Esophagus squamous epithelium (tissue), 5 donors: ENCODE results near the gene SLC9A6. TPM values are rescaled to one million over a fixed set of nuclear protein-coding genes. Genes with fewer than 3 reads are reported as not detected.

ENCODE experiments used
- DNase-seq: peaks from one replicate; lab custom pipeline; 2025; lab: John Stamatoyannopoulos, UW
- H3K27ac ChIP-seq, 4 donors: fragments of 200-600 bp; sonication (generic); one replicate each; pipeline ENCODE4 v1.5.1; 2016 to 2019; ENCODE audit warnings: mild to moderate bottlenecking in 1 of 4
- H3K27me3 ChIP-seq, 4 donors: fragments of 200-600 bp; sonication (generic); 1 replicate in 3 of 4; 2 replicates in 1 of 4; pipeline versions ENCODE4 v1.5.1 to v1.6.0; 2017 to 2021; ENCODE audit warnings: antibody characterized with exemption in 1 of 4
- H3K36me3 ChIP-seq, 3 donors: fragments of 200-600 bp; sonication (generic); one replicate each; pipeline ENCODE4 v1.5.1; 2016 to 2019
- H3K4me1 ChIP-seq, 3 donors: fragments of 200-600 bp; sonication (generic); one replicate each; pipeline ENCODE4 v1.5.1; 2017 to 2019
- H3K4me3 ChIP-seq, 4 donors: fragments of 200-600 bp; sonication (generic); 1 replicate in 3 of 4; 2 replicates in 1 of 4; pipeline ENCODE4 v1.5.1; 2016 to 2019; ENCODE audit warnings: mild to moderate bottlenecking in 2 of 4, moderate library complexity in 1 of 4
- H3K9me3 ChIP-seq, 3 donors: fragments of 200-600 bp; sonication (generic); one replicate each; pipeline ENCODE4 v1.5.1; 2016 to 2019
- POLR2A ChIP-seq, 4 donors: fragments of 450-650 bp; IDR thresholded peaks; one replicate each; pipeline ENCODE4 v1.6.1; 2017; ENCODE audit warnings: antibody characterized with exemption in 4 of 4, mild to moderate bottlenecking in 4 of 4, moderate library complexity in 3 of 4
- WGBS, 2 donors: methylation state at CpG; one replicate each; pipeline ENCODE4 v1.1.5; 2018; 5-methylcytosine and 5-hydroxymethylcytosine counted together
- intact Hi-C: fragments of 100-400 bp; cut with DNase I; formaldehyde crosslinking; loops from one replicate; pipeline ENCODE4 v1.15.0; 2022
- total RNA-seq, 4 donors: library from RNA; depleted of rRNA; stranded (reverse); fragments of >200 nt; gene quantifications; one replicate each; pipeline ENCODE4 v1.1.0, GENCODE V29; 2016
- TF ChIP-seq, protein P1 (sequence below), 6 experiments: fragments of 450-650 bp in 4 of 6; fragments of 200-600 bp in 2 of 6; sonication (generic) in 2 of 6; IDR thresholded peaks; one replicate each; pipeline ENCODE4 v1.5.1; 2016 to 2019; ENCODE audit warnings: antibody characterized with exemption in 6 of 6, mild to moderate bottlenecking in 4 of 6, moderate library complexity in 4 of 6
- donor health status: DM: yes; HTN: yes; CAD: no.

The SLC9A6 gene
- total RNA-seq, 4 donors from 2014 or later, result 12.8 to 22.0 (median 13.1) TPM

DNA sequence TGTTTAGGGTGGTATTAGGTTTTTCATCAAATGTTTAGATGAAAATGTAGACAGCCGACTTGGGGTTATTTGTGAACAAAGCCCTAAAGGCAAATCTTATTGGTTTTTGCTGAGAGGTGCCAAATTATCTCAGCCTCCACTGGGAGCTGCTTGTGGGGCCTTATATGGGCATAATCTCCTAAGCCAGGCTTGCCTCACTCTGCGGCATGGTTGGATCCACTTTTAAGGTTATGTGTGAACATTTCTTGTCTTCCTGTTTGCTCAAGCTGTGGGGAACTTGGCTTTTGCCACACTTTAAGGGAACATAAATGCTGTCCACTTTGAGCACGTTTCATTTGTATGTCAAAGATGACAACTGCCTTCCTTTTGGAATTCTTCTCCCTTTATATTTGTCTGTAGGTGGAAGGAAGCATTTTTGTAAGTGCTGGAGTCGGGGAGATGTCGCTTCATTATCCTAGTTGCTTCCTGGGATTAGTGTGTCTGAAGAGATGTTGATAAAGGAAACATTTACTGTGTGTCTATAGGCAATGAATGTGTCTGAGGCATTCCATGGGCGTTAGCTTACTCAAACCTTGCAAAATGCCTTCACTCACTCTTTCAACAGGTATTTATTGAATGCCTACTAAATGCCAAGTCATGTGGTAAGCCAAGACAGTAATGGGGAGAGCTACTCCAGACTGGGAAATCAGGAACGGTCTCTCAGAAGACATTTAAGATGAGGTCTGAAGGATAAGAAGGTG lies 78.3 kb downstream of the SLC9A6 start:
- H3K27me3 ChIP-seq, result no peaks in the 10 kb centered on the region
- no peak for DNase-seq
- 39 to 48% methylated on average over 7 of the region's 7 CpGs for WGBS, 2 donors
- H3K4me3 ChIP-seq, result no peak overlapping the region
- TF ChIP-seq POLR2A (IDR thresholded peaks at IDR 0.05), result no peak
- TF ChIP-seq, protein P1, sequence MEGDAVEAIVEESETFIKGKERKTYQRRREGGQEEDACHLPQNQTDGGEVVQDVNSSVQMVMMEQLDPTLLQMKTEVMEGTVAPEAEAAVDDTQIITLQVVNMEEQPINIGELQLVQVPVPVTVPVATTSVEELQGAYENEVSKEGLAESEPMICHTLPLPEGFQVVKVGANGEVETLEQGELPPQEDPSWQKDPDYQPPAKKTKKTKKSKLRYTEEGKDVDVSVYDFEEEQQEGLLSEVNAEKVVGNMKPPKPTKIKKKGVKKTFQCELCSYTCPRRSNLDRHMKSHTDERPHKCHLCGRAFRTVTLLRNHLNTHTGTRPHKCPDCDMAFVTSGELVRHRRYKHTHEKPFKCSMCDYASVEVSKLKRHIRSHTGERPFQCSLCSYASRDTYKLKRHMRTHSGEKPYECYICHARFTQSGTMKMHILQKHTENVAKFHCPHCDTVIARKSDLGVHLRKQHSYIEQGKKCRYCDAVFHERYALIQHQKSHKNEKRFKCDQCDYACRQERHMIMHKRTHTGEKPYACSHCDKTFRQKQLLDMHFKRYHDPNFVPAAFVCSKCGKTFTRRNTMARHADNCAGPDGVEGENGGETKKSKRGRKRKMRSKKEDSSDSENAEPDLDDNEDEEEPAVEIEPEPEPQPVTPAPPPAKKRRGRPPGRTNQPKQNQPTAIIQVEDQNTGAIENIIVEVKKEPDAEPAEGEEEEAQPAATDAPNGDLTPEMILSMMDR (IDR thresholded peaks at IDR 0.05), result no peak
- no peaks in the 10 kb centered on the region for H3K4me1 ChIP-seq
- H3K27ac ChIP-seq, result peak overlapping the region; percentile 14 to 85 (median 76)
- intact Hi-C loops, result no loop called here
- no peaks in the 10 kb centered on the region for H3K36me3 ChIP-seq
- no peaks in the 10 kb centered on the region for H3K9me3 ChIP-seq

DNA sequence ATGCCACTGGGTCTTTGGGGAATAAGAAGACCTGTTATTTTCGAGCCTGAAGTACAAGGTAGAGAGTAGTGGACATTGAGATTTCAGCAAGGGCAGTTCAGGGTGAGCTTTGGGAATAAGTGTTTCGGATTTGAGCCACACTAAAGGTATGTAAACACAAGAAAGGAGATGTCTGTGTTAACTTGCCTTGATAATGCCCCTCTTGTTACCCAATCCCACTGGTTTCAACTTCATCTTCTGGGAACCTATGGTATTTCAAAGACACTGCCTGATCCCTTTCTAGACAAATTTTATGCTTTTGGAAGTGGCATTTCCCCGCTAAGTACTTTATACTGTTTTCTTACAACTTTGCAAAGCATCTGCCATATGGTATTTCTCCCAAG lies 79.4 kb downstream of the SLC9A6 start:
- no peak for DNase-seq
- H3K27ac ChIP-seq, result peak overlapping the region; percentile 42 to 85 (median 70)
- H3K4me3 ChIP-seq, result no peak overlapping the region
- H3K36me3 ChIP-seq, result no peaks in the 10 kb centered on the region
- H3K9me3 ChIP-seq, result no peaks in the 10 kb centered on the region
- intact Hi-C loops, result no loop called here
- H3K27me3 ChIP-seq, result no peaks in the 10 kb centered on the region
- no peaks in the 10 kb centered on the region for H3K4me1 ChIP-seq
- 56 to 74% methylated on average over 3 of the region's 3 CpGs for WGBS, 2 donors
- no peak for TF ChIP-seq POLR2A (IDR thresholded peaks at IDR 0.05)
- TF ChIP-seq, protein P1 (IDR thresholded peaks at IDR 0.05), result no peak

DNA sequence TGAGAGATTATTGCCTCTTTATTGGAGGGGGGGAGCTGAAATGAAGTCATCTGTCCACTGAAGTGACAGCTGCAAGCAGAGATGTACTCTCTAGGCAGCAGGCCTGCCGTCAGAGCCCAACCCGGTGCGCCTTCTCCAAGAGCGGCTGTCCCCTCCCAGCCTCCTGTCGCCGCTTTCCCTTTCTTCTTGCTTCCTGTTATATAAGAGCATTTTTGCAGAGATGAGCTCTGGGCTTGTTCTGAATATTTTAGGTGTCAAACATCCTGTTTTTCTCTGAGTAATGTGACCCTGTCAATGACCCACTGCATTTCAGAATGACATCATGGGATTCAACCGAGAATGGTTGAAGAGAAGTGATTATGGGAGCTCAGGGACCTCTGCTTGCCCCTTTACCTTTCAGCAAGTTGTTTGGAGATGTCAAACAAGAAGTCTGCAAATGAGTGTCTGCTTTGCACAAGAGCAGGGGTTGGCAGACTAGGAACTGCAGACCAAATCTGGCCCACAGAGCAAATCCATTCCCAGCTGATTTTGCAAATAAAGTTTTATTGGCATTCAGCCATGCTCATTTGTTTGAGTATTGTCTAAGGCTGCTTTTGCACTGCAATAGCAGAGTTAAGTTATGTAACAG lies 79.9 kb downstream of the SLC9A6 start:
- intact Hi-C loops, result no loop called here
- H3K9me3 ChIP-seq, result no peaks in the 10 kb centered on the region
- no peak for DNase-seq
- H3K27ac ChIP-seq, result peak overlapping the region; percentile 42 to 85 (median 70)
- TF ChIP-seq POLR2A (IDR thresholded peaks at IDR 0.05), result no peak
- TF ChIP-seq, protein P1 (IDR thresholded peaks at IDR 0.05), result no peak
- no peaks in the 10 kb centered on the region for H3K36me3 ChIP-seq
- no peak overlapping the region for H3K4me3 ChIP-seq
- H3K27me3 ChIP-seq, result no peaks in the 10 kb centered on the region
- 30 to 48% methylated on average over 2 to 7 of the region's 7 CpGs for WGBS, 2 donors
- H3K4me1 ChIP-seq, result no peaks in the 10 kb centered on the region

DNA sequence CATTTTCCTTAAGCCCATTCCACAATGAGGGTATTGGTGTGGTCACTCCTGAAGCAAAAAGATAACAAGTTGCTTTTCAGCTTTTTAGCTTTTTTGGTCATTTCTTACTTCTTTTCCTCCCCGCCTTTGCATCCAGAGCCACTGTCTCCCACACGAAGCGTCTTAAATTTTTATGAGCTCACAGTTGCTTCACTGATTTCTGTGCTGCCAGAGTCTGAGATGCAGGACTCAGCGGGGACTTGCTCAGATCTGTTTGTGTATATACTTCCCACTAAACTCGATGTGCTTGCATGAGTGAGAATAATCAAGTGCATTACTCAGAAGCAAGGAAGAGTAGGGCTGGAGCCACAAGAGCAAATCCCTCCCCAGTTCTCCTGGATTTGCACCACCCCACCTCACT lies 81.9 kb downstream of the SLC9A6 start:
- Histone ChIP-seq H3K27me3 (no peaks in the 10 kb centered on the region), H3K4me3 (no peak overlapping the region), H3K4me1 (no peaks in the 10 kb centered on the region), H3K36me3 (no peaks in the 10 kb centered on the region), H3K27ac (peak overlapping the region in 3 of 4 donors; percentile 25 to 77 (median 63)), H3K9me3 (no peaks in the 10 kb centered on the region)
- DNase-seq, result no peak
- no peak for TF ChIP-seq POLR2A (IDR thresholded peaks at IDR 0.05)
- TF ChIP-seq, protein P1 (IDR thresholded peaks at IDR 0.05), result no peak
- 32 to 55% methylated on average over 4 to 5 of the region's 5 CpGs for WGBS, 2 donors
- intact Hi-C loops, result no loop called here

DNA sequence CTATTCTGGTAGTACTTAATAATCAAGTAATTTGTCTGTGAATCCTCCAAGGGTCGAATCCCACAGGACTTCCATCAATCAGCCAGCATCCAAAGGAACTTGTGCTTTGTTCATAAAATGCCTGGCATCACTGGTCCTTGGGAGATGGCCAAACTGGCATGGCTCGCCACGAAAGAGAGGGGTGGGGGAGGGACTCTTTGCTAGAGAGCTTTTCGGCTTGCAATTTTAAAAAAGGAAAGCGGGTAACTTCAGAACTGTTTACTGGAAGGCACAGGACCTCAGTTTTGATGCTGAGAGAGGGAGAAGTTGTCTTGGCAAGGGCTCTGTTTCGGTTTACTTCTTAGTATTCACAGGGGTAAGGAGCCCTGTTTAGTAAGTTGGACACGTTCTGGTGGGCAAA lies 82.7 kb downstream of the SLC9A6 start:
- WGBS, 2 donors, result 47 to 53% methylated on average over 2 to 7 of the region's 7 CpGs
- no peaks in the 10 kb centered on the region for H3K9me3 ChIP-seq
- H3K4me1 ChIP-seq, result no peaks in the 10 kb centered on the region
- H3K27ac ChIP-seq, result peak overlapping the region in 3 of 4 donors; percentile 22 to 77 (median 47)
- no peak for DNase-seq
- TF ChIP-seq POLR2A (IDR thresholded peaks at IDR 0.05), result no peak
- TF ChIP-seq, protein P1 (IDR thresholded peaks at IDR 0.05), result no peak
- intact Hi-C loops, result no loop called here
- no peaks in the 10 kb centered on the region for H3K36me3 ChIP-seq
- H3K4me3 ChIP-seq, result no peak overlapping the region
- no peaks in the 10 kb centered on the region for H3K27me3 ChIP-seq
